H9 (cell line): ENCODE results near the gene TBATA. TPM values are rescaled to one million over a fixed set of nuclear protein-coding genes. Genes with fewer than 3 reads are reported as not detected.

Experiments
- DNase-seq: peaks from one replicate; pipeline ENCODE4 v3.0.0-alpha.2; 2017
- H2AFZ ChIP-seq: one replicate; pipeline ENCODE4 v1.6.1; 2013; ENCODE audit warnings: mild to moderate bottlenecking, low read length, control low read depth, moderate library complexity
- H2AK5ac ChIP-seq: 2 replicates; pipeline ENCODE4 v1.6.1; 2013; ENCODE audit warnings: low read length, control low read depth, mixed read lengths; ENCODE audit not compliant: insufficient read length
- H2BK120ac ChIP-seq: one replicate; pipeline ENCODE4 v1.6.1; 2013; ENCODE audit warnings: low read depth, mild to moderate bottlenecking, low read length, control low read depth, inconsistent platforms; ENCODE audit not compliant: poor library complexity, severe bottlenecking
- H2BK12ac ChIP-seq: 2 replicates; pipeline ENCODE4 v1.6.1; 2013; ENCODE audit warnings: low read length, control low read depth, mixed read lengths, low read depth; ENCODE audit not compliant: insufficient read length
- H2BK15ac ChIP-seq: 2 replicates; pipeline ENCODE4 v1.6.1; 2013; ENCODE audit warnings: low read depth, low read length, control low read depth
- H2BK20ac ChIP-seq: one replicate; pipeline ENCODE4 v1.6.1; 2013; ENCODE audit warnings: low read depth, mild to moderate bottlenecking, low read length, control low read depth, inconsistent platforms; ENCODE audit not compliant: poor library complexity, severe bottlenecking
- H2BK5ac ChIP-seq: 2 replicates; pipeline ENCODE4 v1.6.1; 2013; ENCODE audit warnings: low read length, control low read depth, mixed read lengths; ENCODE audit not compliant: insufficient read length
- H3K14ac ChIP-seq: 2 replicates; pipeline ENCODE4 v1.6.1; 2013; ENCODE audit warnings: low read length, control low read depth; ENCODE audit not compliant: insufficient read depth
- H3K18ac ChIP-seq: 2 replicates; pipeline ENCODE4 v1.6.1; 2013; ENCODE audit warnings: low read depth, mild to moderate bottlenecking, mixed read lengths, low read length, control low read depth; ENCODE audit not compliant: insufficient read length
- H3K23ac ChIP-seq: 2 replicates; pipeline ENCODE4 v1.6.1; 2013; ENCODE audit warnings: low read length, control low read depth, mixed read lengths, low read depth; ENCODE audit not compliant: insufficient read length
- H3K23me2 ChIP-seq: 2 replicates; pipeline ENCODE4 v1.6.1; 2013; ENCODE audit warnings: low read depth, mild to moderate bottlenecking, mixed read lengths, low read length, control low read depth; ENCODE audit not compliant: insufficient read length, poor library complexity, severe bottlenecking
- H3K27ac ChIP-seq: 2 replicates; pipeline ENCODE4 v1.5.1; 2013; ENCODE audit warnings: low read length, control low read depth, mixed read lengths, low read depth; ENCODE audit not compliant: insufficient read length
- H3K27me3 ChIP-seq: 2 replicates; pipeline ENCODE4 v1.6.1; 2013; ENCODE audit warnings: low read length, control low read depth, inconsistent platforms; ENCODE audit not compliant: insufficient read depth
- H3K4ac ChIP-seq: 2 replicates; pipeline ENCODE4 v1.6.1; 2013; ENCODE audit warnings: low read depth, mild to moderate bottlenecking, control low read depth, inconsistent platforms, low read length, moderate library complexity
- H3K4me1 ChIP-seq: 2 replicates; pipeline ENCODE4 v1.6.1; 2013; ENCODE audit warnings: low read length, control low read depth, inconsistent platforms; ENCODE audit not compliant: insufficient read depth
- H3K4me2 ChIP-seq: 2 replicates; pipeline ENCODE4 v1.6.1; 2013; ENCODE audit warnings: low read length, control low read depth, mixed read lengths; ENCODE audit not compliant: insufficient read length, insufficient read depth
- H3K56ac ChIP-seq: 2 replicates; pipeline ENCODE4 v1.6.1; 2013; ENCODE audit warnings: low read depth, mild to moderate bottlenecking, mixed read lengths, low read length, control low read depth; ENCODE audit not compliant: insufficient read length
- H3K79me1 ChIP-seq: 2 replicates; pipeline ENCODE4 v1.6.1; 2013; ENCODE audit warnings: low read depth, mild to moderate bottlenecking, moderate library complexity, low read length, control low read depth, inconsistent platforms; ENCODE audit not compliant: insufficient read depth, poor library complexity, severe bottlenecking
- H3K79me2 ChIP-seq: 2 replicates; pipeline ENCODE4 v1.6.1; 2013; ENCODE audit warnings: low read length, control low read depth, inconsistent platforms; ENCODE audit not compliant: insufficient read depth
- H3K9ac ChIP-seq: 2 replicates; pipeline ENCODE4 v1.6.1; 2013; ENCODE audit warnings: low read length, control low read depth, mixed read lengths; ENCODE audit not compliant: insufficient read length; ENCODE audit errors: extremely low read depth
- H3K9me3 ChIP-seq: one replicate; pipeline ENCODE4 v1.6.1; 2013; ENCODE audit warnings: low read depth, low read length, inconsistent platforms; ENCODE audit not compliant: control insufficient read depth
- H3T11ph ChIP-seq: one replicate; pipeline ENCODE4 v1.6.1; 2013; ENCODE audit warnings: mild to moderate bottlenecking, low read length, control low read depth, inconsistent platforms
- H4K20me1 ChIP-seq: one replicate; pipeline ENCODE4 v1.6.1; 2013; ENCODE audit not compliant: control insufficient read depth, insufficient read length, insufficient read depth
- H4K5ac ChIP-seq: 2 replicates; pipeline ENCODE4 v1.6.1; 2013; ENCODE audit warnings: low read depth, mild to moderate bottlenecking, mixed read lengths, low read length, control low read depth; ENCODE audit not compliant: insufficient read length
- H4K8ac ChIP-seq: replicated peaks from 2 replicates; pipeline ENCODE4 v1.6.1; 2013; ENCODE audit warnings: low read length, control low read depth, mixed read lengths, low read depth; ENCODE audit not compliant: insufficient read length
- H4K91ac ChIP-seq: 2 replicates; pipeline ENCODE4 v1.6.1; 2013; ENCODE audit warnings: low read depth, mild to moderate bottlenecking, moderate library complexity, mixed read lengths, low read length, control low read depth; ENCODE audit not compliant: insufficient read length
- H3K27ac Mint-ChIP-seq, 3 experiments: 2 replicates in 2 of 3; 3 replicates in 1 of 3; pipeline ENCODE4 v1.8.0; 2020 to 2021; ENCODE audit warnings: mixed read lengths in 3 of 3, mild to moderate bottlenecking in 1 of 3, moderate library complexity in 1 of 3
- H3K27me3 Mint-ChIP-seq: 2 replicates; pipeline ENCODE4 v1.8.0; 2021; ENCODE audit warnings: low read depth, mild to moderate bottlenecking, moderate library complexity, mixed read lengths
- H3K36me3 Mint-ChIP-seq, 3 experiments: 2 replicates in 2 of 3; 3 replicates in 1 of 3; pipeline ENCODE4 v1.8.0; 2020 to 2021; ENCODE audit warnings: low read depth in 3 of 3, mixed read lengths in 3 of 3; ENCODE audit not compliant: insufficient read depth in 1 of 3
- H3K4me1 Mint-ChIP-seq, 2 experiments: 2 replicates each; pipeline ENCODE4 v1.8.0; 2020; ENCODE audit warnings: mixed read lengths in 2 of 2
- H3K4me3 Mint-ChIP-seq, 2 experiments: 2 replicates in 1 of 2; 3 replicates in 1 of 2; pipeline ENCODE4 v1.8.0; 2020 to 2021; ENCODE audit warnings: mild to moderate bottlenecking in 2 of 2, mixed read lengths in 2 of 2, moderate library complexity in 1 of 2
- H3K9me3 Mint-ChIP-seq, 2 experiments: 2 replicates in 1 of 2; 3 replicates in 1 of 2; pipeline ENCODE4 v1.8.0; 2020; ENCODE audit warnings: mild to moderate bottlenecking in 2 of 2, mixed read lengths in 2 of 2, moderate library complexity in 1 of 2
- CTCF ChIP-seq: fragments of 200-600 bp; sonication (generic); conservative IDR thresholded peaks from 3 replicates; pipeline ENCODE4 v1.8.0; 2021; ENCODE audit warnings: antibody characterized with exemption, mild to moderate bottlenecking
- WGBS: extraction: QIAGEN DNeasy Blood & Tissue Kit; methylation state at CpG from one replicate; pipeline ENCODE4 v1.1.7; 2013; ENCODE audit warnings: missing lambda C conversion rate, low lambda C conversion rate, mixed read lengths; ENCODE audit not compliant: insufficient read length; ENCODE audit errors: extremely low coverage; 5-methylcytosine and 5-hydroxymethylcytosine counted together
- total RNA-seq: library from RNA; stranded (reverse); gene quantifications from 2 replicates; pipeline ENCODE4 v1.2.1, GENCODE V29; 2021

TBATA gene
- total RNA-seq, 1 experiment from 2014 or later = not detected

GRCh38 chr10:70737250-70737649, 47.9 kb downstream of the TBATA start:
- DNase-seq = no peak
- H3K23ac ChIP-seq = no peak overlapping the region
- no peak overlapping the region for H4K8ac ChIP-seq
- H2BK15ac ChIP-seq = no peak overlapping the region
- H3K9ac ChIP-seq = no peak overlapping the region
- Mint-ChIP-seq H3K4me1 (peaks cover 7 to 12% of the 10 kb centered on the region in 2 experiments; a peak in 2 of 4 replicates), H3K36me3 (no peaks in the 10 kb centered on the region; a peak in 2 of 7 replicates), H3K9me3 (no peaks in the 10 kb centered on the region), H3K27ac (peak overlapping the region in 1 of 3 experiments; percentile 70; a peak in 1 of 7 replicates), H3K4me3 (no peak overlapping the region), H3K27me3 (no peaks in the 10 kb centered on the region; the same call in none of the 2 replicates)
- no peak overlapping the region for H2AK5ac ChIP-seq
- TF ChIP-seq CTCF = no peak
- no peaks in the 10 kb centered on the region for H3K23me2 ChIP-seq
- no peaks in the 10 kb centered on the region for H3K79me1 ChIP-seq
- H3K18ac ChIP-seq = no peak overlapping the region
- no peaks in the 10 kb centered on the region for H3K9me3 ChIP-seq
- H4K91ac ChIP-seq = no peak overlapping the region
- H3K79me2 ChIP-seq = no peaks in the 10 kb centered on the region
- no peaks in the 10 kb centered on the region for H3K4me1 ChIP-seq
- no peaks in the 10 kb centered on the region for H4K20me1 ChIP-seq
- WGBS = no CpG with 5 or more reads among the region's 6 CpGs
- no peak overlapping the region for H2BK12ac ChIP-seq
- no peak overlapping the region for H3T11ph ChIP-seq
- H3K27ac ChIP-seq = no peak overlapping the region
- H2AFZ ChIP-seq = no peak overlapping the region
- no peak overlapping the region for H3K56ac ChIP-seq
- no peak overlapping the region for H2BK5ac ChIP-seq
- no peak overlapping the region for H4K5ac ChIP-seq
- no peak overlapping the region for H2BK120ac ChIP-seq
- no peaks in the 10 kb centered on the region for H3K27me3 ChIP-seq
- H3K4ac ChIP-seq = no peak overlapping the region
- no peak overlapping the region for H2BK20ac ChIP-seq
- H3K4me2 ChIP-seq = no peak overlapping the region
- H3K14ac ChIP-seq = no peak overlapping the region
